Endothelial cell of umbilical vein (primary cell): ENCODE results near the gene RTCB. TPM values are rescaled to one million over a fixed set of nuclear protein-coding genes. Genes with fewer than 3 reads are reported as not detected.

ENCODE experiments used
- BruUV-seq: library from RNA; stranded (reverse); fragments of 400-500 nt; replicated peaks from 2 replicates; lab custom pipeline; 2021; lab: Mats Ljungman, UMichigan
- CTCF ChIA-PET: fragments of 300-600, 350-600 bp; sonication (Branson Sonifier 250); formaldehyde crosslinking; loops from one replicate; lab custom pipeline; 2021; ENCODE audit warnings: antibody characterized with exemption, inconsistent platforms; lab: Charles Lee
- POLR2A ChIA-PET: fragments of 300-600, 350-600 bp; sonication (Branson Sonifier 250); formaldehyde crosslinking; loops from one replicate; lab custom pipeline; 2021; ENCODE audit warnings: antibody characterized with exemption, inconsistent platforms; lab: Charles Lee
- DNase-seq: peaks from one replicate; pipeline ENCODE4 v3.0.0-alpha.2; 2011; ENCODE audit warnings: low read depth, low spot score
- FAIRE-seq: peaks from 2 replicates; lab custom pipeline; 2011; peaks lifted over from hg19 to GRCh38; lab: Jason Lieb, UNC
- H2AFZ ChIP-seq: 2 replicates; pipeline ENCODE4 v1.6.0; 2012; ENCODE audit warnings: low read depth, low read length, control low read depth, inconsistent platforms
- H3K27ac ChIP-seq: 2 replicates; pipeline ENCODE4 v1.5.1; 2011; ENCODE audit warnings: low read depth, mild to moderate bottlenecking, control low read depth, low read length, moderate library complexity; ENCODE audit not compliant: insufficient read depth
- H3K27me3 ChIP-seq, 2 experiments: 2 replicates each; pipeline versions ENCODE4 v1.6.0 to v1.6.1; 2011; ENCODE audit warnings: low read length in 2 of 2, mixed read lengths in 1 of 2; ENCODE audit not compliant: control insufficient read depth in 2 of 2, insufficient read depth in 2 of 2
- H3K36me3 ChIP-seq, 2 experiments: 2 replicates in 1 of 2; 3 replicates in 1 of 2; pipeline ENCODE4 v1.5.1; 2011; ENCODE audit warnings: low read length in 2 of 2, mild to moderate bottlenecking in 1 of 2, moderate library complexity in 1 of 2; ENCODE audit not compliant: control insufficient read depth in 2 of 2, insufficient read depth in 2 of 2; ENCODE audit errors: extremely low read depth in 1 of 2
- H3K4me1 ChIP-seq: 3 replicates; pipeline ENCODE4 v1.5.1; 2011; ENCODE audit warnings: mild to moderate bottlenecking, low read length; ENCODE audit not compliant: control insufficient read depth, insufficient read depth; ENCODE audit errors: extremely low read depth
- H3K4me2 ChIP-seq: 2 replicates; pipeline ENCODE4 v1.6.1; 2011; ENCODE audit warnings: low read length, control low read depth, mixed read lengths; ENCODE audit not compliant: insufficient read depth
- H3K4me3 ChIP-seq, 3 experiments: fragments of 200-600 bp in 1 of 3; sonication (generic), shearing (Covaris generic) in 1 of 3; replicated peaks in 1 of 3; 2 replicates each; pipeline ENCODE4 v1.5.1; 2011 to 2016; ENCODE audit warnings: control low read depth in 3 of 3, low read length in 3 of 3, mild to moderate bottlenecking in 2 of 3, inconsistent platforms in 1 of 3, low read depth in 1 of 3, moderate library complexity in 1 of 3; ENCODE audit not compliant: insufficient read depth in 1 of 3
- H3K79me2 ChIP-seq: 2 replicates; pipeline ENCODE4 v1.6.0; 2012; ENCODE audit warnings: low read length, inconsistent platforms; ENCODE audit not compliant: control insufficient read depth, insufficient read depth
- H3K9ac ChIP-seq: replicated peaks from 2 replicates; pipeline ENCODE3; 2011; ENCODE audit warnings: low read length, control low read depth; ENCODE audit not compliant: insufficient read depth; ENCODE audit errors: extremely low read depth
- H3K9me1 ChIP-seq: replicated peaks from 3 replicates; pipeline ENCODE4 v1.6.0; 2011; ENCODE audit warnings: mild to moderate bottlenecking, low read length; ENCODE audit not compliant: control insufficient read depth, insufficient read depth; ENCODE audit errors: extremely low read depth
- H3K9me3 ChIP-seq: replicated peaks from 2 replicates; pipeline ENCODE4 v1.5.1; 2012; ENCODE audit warnings: low read length, inconsistent platforms; ENCODE audit not compliant: control insufficient read depth, insufficient read depth
- H4K20me1 ChIP-seq: replicated peaks from 2 replicates; pipeline ENCODE3; 2011; ENCODE audit warnings: mild to moderate bottlenecking, low read length; ENCODE audit not compliant: control insufficient read depth, insufficient read depth; ENCODE audit errors: extremely low read depth
- EZH2 ChIP-seq: IDR thresholded peaks from 2 replicates; pipeline ENCODE4 v1.6.1; 2012; ENCODE audit warnings: borderline replicate concordance, low read depth, mild to moderate bottlenecking, moderate library complexity, low read length, inconsistent platforms; ENCODE audit not compliant: severe bottlenecking
- FOS ChIP-seq: IDR thresholded peaks from 2 replicates; pipeline ENCODE4 v1.6.1; 2011; ENCODE audit warnings: mild to moderate bottlenecking, low read length, moderate library complexity, borderline replicate concordance; ENCODE audit not compliant: insufficient read depth
- GATA2 ChIP-seq: IDR thresholded peaks from 2 replicates; pipeline ENCODE4 v1.7.0; 2011; ENCODE audit warnings: low read depth, mild to moderate bottlenecking, moderate library complexity, mixed read lengths, low read length; ENCODE audit not compliant: insufficient read length, insufficient read depth
- JUN ChIP-seq: IDR thresholded peaks from 2 replicates; pipeline ENCODE4 v1.6.1; 2011; ENCODE audit warnings: borderline replicate concordance, low read depth; ENCODE audit not compliant: insufficient read length, insufficient read depth
- MYC ChIP-seq: IDR thresholded peaks from one replicate; pipeline ENCODE4 v1.6.1; 2011; ENCODE audit warnings: mild to moderate bottlenecking, low read depth, low read length
- POLR2A ChIP-seq: IDR thresholded peaks from 2 replicates; pipeline ENCODE4 v1.6.1; 2012; ENCODE audit warnings: low read depth, mild to moderate bottlenecking, control low read depth, low read length
- POLR2AphosphoS5 ChIP-seq: IDR thresholded peaks from 2 replicates; pipeline ENCODE4 v1.6.1; 2012; ENCODE audit warnings: low read depth, mild to moderate bottlenecking, control low read depth, low read length, moderate library complexity; ENCODE audit not compliant: insufficient read depth
- dilution Hi-C: fragments of 300-500 bp; cut with MboI; formaldehyde crosslinking; loops from one replicate; pipeline ENCODE4 v1.15.0; 2019; ENCODE audit warnings: low sequenced_read_pairs; ENCODE audit not compliant: extremely low pct_ligation_motif_present
- intact Hi-C: fragments of 100-400 bp; cut with micrococcal nuclease; formaldehyde crosslinking; loops from one replicate; pipeline ENCODE4 v1.10.0; 2022
- polyA plus RNA-seq, 4 experiments: library from polyadenylated mRNA; depleted of rRNA in 3 of 4; stranded (reverse) in 3 of 4; unstranded in 1 of 4; fragments of >200 nt; gene quantifications; 2 replicates each; pipeline versions ENCODE4 v1.2.1 to v1.2.3, GENCODE V29; 2011 to 2012; ENCODE audit warnings: missing spikeins in 1 of 4
- total RNA-seq: library from RNA; stranded (reverse); gene quantifications from 2 replicates; pipeline ENCODE4 v1.2.3, GENCODE V29; 2021
- TF ChIP-seq, protein P1 (sequence below), 2 donors: IDR thresholded peaks; 1 replicate in 1 of 2; 2 replicates in 1 of 2; pipeline ENCODE4 v1.5.1; 2011; ENCODE audit warnings: low read length in 2 of 2, mild to moderate bottlenecking in 2 of 2, moderate library complexity in 2 of 2, control low read depth in 1 of 2, inconsistent platforms in 1 of 2, low read depth in 1 of 2; ENCODE audit not compliant: insufficient read depth in 1 of 2; ENCODE audit errors: extremely low read depth in 1 of 2
- TF ChIP-seq, protein P2 (sequence below): IDR thresholded peaks from 2 replicates; pipeline ENCODE4 v1.6.1; 2011; ENCODE audit not compliant: insufficient read depth, insufficient read length

The RTCB gene
- total and polyA plus RNA-seq, 2 donors (not counting 3 experiments of a cell fraction or from before 2014, with no cell fraction given): 98.7 to 100 TPM

DNA sequence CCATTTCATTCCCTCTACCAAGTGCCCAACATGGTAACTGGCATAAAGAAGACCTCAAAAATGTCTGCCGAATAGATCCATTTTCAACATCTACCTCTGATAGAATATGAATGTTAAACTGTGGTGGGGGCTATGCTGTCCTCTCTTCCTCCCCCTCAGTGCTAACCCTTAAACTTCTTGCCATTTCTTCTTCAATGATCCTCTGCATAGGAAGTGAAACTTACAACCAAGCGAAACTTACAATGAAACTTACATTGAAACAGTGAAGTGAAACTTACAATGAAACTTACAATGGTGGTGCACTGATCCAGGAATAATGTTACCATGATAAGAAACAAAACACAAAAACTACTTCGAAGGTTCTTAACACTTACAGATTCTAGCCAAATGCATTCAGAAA lies 4.7 kb downstream of the RTCB start:
- FAIRE-seq (no peak), DNase-seq (no peak)
- no peaks in the 10 kb centered on the region for H4K20me1 ChIP-seq
- H3K27ac ChIP-seq: no peak overlapping the region
- H3K4me1 ChIP-seq: peaks cover 14% of the 10 kb centered on the region
- H3K27me3 ChIP-seq: no peaks in the 10 kb centered on the region
- no peaks in the 10 kb centered on the region for H3K9me1 ChIP-seq
- H3K4me3 ChIP-seq: no peak overlapping the region
- H3K9ac ChIP-seq: no peak overlapping the region
- peaks cover 18 to 25% of the 10 kb centered on the region in 2 experiments for H3K36me3 ChIP-seq
- H2AFZ ChIP-seq: no peak overlapping the region
- dilution Hi-C loops (no loop called here), intact Hi-C loops (no loop called here)
- no peak overlapping the region for H3K4me2 ChIP-seq
- H3K79me2 ChIP-seq: peaks cover 41% of the 10 kb centered on the region
- CTCF ChIA-PET: no interaction called here
- no peak for TF ChIP-seq EZH2
- TF ChIP-seq GATA2: no peak
- TF ChIP-seq POLR2AphosphoS5: no peak
- TF ChIP-seq POLR2A: no peak
- TF ChIP-seq JUN: no peak
- TF ChIP-seq, protein P1, sequence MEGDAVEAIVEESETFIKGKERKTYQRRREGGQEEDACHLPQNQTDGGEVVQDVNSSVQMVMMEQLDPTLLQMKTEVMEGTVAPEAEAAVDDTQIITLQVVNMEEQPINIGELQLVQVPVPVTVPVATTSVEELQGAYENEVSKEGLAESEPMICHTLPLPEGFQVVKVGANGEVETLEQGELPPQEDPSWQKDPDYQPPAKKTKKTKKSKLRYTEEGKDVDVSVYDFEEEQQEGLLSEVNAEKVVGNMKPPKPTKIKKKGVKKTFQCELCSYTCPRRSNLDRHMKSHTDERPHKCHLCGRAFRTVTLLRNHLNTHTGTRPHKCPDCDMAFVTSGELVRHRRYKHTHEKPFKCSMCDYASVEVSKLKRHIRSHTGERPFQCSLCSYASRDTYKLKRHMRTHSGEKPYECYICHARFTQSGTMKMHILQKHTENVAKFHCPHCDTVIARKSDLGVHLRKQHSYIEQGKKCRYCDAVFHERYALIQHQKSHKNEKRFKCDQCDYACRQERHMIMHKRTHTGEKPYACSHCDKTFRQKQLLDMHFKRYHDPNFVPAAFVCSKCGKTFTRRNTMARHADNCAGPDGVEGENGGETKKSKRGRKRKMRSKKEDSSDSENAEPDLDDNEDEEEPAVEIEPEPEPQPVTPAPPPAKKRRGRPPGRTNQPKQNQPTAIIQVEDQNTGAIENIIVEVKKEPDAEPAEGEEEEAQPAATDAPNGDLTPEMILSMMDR (IDR thresholded peaks at IDR 0.05; ENCODE audit: extremely low read depth in 1 of 2, insufficient read depth in 1 of 2, low read depth in 1 of 2, low read length in 2 of 2): no peak
- no TSS peak for BruUV-seq
- no peaks in the 10 kb centered on the region for H3K9me3 ChIP-seq
- POLR2A ChIA-PET: no interaction called here

DNA sequence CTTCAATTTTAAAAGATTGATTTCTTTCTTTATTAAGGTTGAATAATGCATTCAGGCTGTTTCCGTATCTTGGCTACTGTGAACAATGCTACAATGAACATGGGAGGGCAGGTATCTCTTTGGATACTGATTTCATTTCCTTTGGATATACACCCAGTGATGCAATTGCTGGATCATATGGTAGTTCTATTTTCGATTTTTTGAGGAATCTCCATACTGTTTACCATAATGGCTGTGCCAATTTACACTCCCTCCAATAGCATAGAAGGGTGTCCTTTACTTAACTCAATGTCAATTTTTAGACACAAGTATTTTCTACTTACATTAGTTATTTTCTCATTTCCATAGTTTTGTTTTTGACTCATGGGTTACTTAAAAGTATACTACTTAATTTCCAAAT lies 8.0 kb downstream of the RTCB start:
- TF ChIP-seq, protein P1 (IDR thresholded peaks at IDR 0.05; ENCODE audit: extremely low read depth in 1 of 2, insufficient read depth in 1 of 2, low read depth in 1 of 2, low read length in 2 of 2): no peak
- TF ChIP-seq MYC (no peak), POLR2AphosphoS5 (no peak), JUN (no peak), EZH2 (no peak), POLR2A (no peak), FOS (no peak), GATA2 (no peak)
- TF ChIP-seq, protein P2, sequence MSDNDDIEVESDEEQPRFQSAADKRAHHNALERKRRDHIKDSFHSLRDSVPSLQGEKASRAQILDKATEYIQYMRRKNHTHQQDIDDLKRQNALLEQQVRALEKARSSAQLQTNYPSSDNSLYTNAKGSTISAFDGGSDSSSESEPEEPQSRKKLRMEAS: no peak

More for the DNA sequence above, 8.0 kb downstream of the RTCB start:
- dilution Hi-C loops: no loop called here
- ChIA-PET POLR2A (interaction anchor here (0.6 kb wide), 1 partner anchor 14 kb away, joined by 3 read pairs; no protein-coding TSS in a partner anchor), CTCF (interaction anchor here (1.3 kb wide), 1 partner anchor 10 kb away, joined by 3 read pairs; no protein-coding TSS in a partner anchor)
- peaks cover 31 to 32% of the 10 kb centered on the region in 2 experiments for H3K36me3 ChIP-seq
- no peak for FAIRE-seq
- no TSS peak for BruUV-seq
- peaks cover 13% of the 10 kb centered on the region for H3K79me2 ChIP-seq
- H3K27me3 ChIP-seq: no peaks in the 10 kb centered on the region
- H3K9me3 ChIP-seq: no peaks in the 10 kb centered on the region
- no peak for DNase-seq
- no peak overlapping the region for H3K9ac ChIP-seq
- no peak overlapping the region for H3K4me3 ChIP-seq
- H4K20me1 ChIP-seq: no peaks in the 10 kb centered on the region
- intact Hi-C loops: no loop called here
- no peaks in the 10 kb centered on the region for H3K4me1 ChIP-seq
- no peak overlapping the region for H2AFZ ChIP-seq
- no peak overlapping the region for H3K27ac ChIP-seq
- no peak overlapping the region for H3K4me2 ChIP-seq
- H3K9me1 ChIP-seq: no peaks in the 10 kb centered on the region
